NCI-H1105 (cell line): ENCODE measurements around the gene ATXN2.
"Not testable (repeated sequence)": the region's sequence is repeated elsewhere in the genome, so short reads cannot be mapped to it uniquely, and the experiment has no call there.

Experiments used
- DNase-seq: peaks from one replicate; lab custom pipeline; 2025; lab: John Stamatoyannopoulos, UW

The ATXN2 gene

DNA sequence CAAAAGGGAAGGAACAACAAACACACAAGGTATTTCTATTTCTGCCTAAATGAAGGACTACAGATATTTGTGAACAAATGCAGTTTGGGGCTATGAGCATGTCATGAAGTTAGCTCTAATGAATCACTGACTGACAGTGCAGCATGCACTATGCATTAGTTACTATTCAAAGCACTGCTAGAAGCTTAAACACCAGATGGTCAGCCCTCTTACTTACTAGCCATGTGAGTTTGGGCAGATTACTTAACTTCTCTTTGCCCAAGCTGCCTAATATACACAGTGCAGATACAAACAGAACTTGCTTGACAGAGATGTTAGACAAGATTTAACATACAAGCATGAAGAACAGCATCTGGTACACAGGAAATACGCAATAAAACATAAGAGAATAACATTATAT lies 96.0 kb downstream of the ATXN2 start:
- no peak for DNase-seq

DNA sequence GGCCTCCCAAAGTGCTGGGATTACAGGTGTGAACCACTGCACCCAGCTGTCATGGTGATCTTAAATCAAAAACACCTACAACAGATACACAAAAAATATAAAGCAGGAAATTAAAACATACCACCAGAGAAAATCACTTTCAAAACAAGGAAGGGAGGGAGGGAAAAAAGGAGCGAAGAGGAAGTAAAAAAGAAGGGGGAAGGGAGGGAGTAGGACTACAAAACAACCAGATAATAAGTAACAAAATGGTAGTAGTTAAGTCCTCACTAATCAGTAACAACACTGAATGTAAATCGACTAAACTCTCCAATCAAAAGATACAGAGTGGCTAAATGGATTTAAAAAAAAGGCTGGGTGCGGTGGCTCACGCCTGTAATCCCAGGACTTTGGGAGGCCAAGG lies 104.4 kb downstream of the ATXN2 start:
- no peak for DNase-seq

DNA sequence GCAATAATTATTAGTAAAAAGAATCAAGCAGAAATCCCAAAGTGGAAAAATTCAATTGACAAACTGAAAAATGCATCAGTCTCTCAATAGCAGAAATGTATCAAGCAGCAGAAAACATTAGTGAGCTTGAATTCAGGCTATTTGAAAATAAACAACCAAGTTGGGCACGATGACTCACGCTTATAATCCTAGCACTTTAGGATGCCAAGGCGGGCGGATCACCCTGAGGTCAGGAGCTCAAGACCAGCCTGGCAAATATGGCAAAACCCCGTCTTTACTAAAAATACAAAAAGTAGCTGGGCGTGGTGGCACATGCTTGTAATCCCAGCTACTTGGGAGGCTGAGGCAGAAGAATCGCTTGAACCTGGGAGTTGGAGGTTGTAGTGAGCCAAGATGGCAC lies 106.1 kb downstream of the ATXN2 start:
- DNase-seq: not testable (repeated sequence)

DNA sequence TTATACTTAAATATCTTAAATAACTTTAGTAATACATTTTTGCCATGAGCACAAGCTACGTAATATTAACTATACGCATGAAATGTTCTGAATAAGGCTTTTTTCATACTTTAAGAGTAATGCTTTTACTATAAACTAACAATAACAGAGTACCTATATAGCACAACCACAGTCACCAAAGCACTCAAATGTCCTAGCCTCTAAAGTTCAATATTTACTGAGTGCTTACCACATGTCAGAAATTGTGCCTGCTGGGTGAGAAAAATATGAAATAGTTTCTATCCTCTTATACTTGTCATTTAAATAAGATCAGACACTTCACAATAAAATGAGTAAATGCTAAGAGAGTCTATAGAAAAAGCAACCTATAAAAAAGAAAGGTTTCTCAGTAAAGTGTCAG lies 110.3 kb downstream of the ATXN2 start:
- DNase-seq: no peak

DNA sequence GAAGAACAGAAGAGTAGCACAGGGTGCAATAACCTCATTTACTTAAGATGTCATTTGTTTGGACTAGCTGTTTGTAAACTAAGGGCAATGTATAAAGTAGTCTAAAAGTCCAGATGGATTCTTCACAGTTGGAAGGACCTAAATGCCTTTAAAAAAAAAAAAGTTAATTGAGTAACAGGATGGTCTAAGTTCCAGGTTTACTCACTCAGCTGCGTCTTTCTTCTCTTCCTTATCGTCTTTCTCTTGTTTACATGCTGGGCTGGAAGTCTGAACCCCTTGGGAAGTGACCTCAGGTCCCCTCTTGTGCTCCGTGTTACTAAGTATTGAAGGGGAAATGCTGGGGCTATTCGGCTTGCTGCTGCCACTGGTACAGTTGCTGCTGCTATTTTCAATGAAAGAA lies 110.8 kb downstream of the ATXN2 start:
- DNase-seq: no peak

DNA sequence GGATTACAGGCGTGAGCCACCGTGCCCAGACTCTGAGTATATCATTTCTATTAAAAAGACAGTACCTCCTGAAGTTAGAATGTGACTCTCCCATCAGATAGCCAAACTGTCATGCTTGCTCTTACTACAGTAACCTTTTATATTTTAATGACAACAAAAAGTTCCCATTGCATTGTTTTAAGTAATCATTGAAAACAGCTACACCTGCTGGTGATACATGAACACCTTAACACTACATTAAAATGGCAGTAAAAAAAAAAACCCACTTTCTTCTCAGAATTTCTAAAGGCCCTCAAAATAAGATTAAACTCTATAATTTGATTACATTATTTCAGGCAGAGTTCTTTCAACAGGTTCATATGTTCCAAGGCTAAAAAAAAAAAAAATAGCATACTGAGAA lies 116.7 kb downstream of the ATXN2 start:
- DNase-seq: no peak

DNA sequence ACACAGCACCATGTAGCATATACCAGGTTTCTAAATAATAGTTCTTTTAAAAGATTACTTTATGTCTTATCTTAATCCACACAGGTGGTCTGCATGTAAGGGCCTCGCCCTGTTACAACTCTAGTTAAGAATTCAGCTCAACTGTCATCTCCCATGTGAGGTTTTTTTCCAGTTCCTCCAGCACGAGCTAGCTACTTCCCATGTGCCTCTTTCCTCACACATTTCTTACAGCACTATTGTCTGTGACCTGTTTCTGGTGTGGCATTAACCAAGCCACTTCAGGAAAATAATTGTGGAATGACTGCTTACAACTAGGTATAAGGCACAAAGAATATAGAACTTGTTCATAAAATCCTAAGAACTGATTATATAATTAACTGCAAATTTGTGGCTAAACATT lies 127.9 kb downstream of the ATXN2 start:
- DNase-seq: no peak

DNA sequence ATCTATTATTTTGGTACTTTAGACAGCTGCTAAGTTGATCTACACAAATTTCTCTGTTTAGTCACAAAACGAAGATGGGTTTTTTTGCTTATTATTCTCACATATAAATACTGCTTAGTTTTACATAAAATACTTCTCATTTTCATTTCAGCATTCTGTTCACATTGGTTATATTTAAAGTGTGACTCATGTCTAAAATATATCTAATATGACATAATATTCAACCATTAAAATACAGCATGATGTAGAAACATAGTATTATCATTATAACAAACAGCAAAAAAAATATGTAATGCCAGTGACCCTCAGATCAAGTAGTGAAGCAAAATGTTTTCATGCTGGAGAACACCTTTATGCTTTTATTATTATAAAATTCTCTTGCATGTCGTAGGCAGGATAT lies 129.7 kb downstream of the ATXN2 start:
- no peak for DNase-seq

DNA sequence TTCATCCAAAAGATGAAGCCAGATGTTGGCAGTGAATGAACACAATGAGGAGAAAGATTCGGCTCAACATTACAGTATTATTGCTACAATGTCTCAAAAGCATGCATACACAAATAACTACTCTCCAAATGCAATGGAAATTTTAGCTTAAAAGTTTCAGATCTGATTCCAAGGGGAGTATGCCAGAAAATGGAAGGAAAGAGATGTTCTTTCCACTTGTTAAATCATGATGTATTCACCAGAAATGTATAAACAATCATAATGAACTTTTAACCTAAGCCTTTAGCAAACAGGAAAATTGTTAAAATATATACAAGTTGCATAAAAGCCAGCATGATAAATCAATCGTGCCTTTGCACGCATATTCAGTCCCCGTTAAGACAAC lies 131.3 kb downstream of the ATXN2 start:
- DNase-seq: no peak

DNA sequence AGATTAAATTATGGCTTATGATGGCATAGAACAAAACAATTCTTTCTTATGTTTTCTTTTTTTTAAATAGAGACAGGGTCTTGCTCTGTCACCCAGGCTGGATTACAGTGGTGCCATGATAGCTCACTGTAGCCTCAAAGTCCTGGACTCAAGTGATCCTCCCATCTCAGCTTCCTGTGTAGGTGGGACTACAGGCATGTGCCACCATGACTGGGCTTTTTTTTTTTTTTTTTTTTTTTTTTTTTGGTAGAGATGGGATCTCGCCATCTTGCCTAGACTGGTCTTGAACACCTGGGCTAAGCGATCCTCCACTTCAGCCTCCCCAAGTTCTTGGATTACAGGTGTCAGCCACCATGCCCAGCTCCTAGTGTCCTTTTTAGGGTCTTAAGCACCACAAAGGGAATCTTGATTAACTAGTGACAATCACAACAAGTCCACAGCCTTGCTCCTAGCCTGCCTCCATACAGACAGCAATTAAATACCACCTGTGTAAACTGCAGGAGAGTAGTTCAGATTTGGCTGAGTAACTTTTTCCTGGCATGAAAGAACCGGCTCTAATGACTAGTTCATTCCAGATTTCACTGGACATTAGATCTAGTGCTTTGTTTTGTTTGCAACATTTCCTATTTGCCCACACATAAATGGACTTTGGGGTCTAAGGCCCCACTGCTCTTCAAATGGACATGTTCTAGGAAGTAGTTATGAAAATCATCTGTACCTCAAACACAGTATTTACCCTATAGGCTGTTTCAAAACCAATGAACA lies 131.8 kb downstream of the ATXN2 start:
- DNase-seq: no peak

DNA sequence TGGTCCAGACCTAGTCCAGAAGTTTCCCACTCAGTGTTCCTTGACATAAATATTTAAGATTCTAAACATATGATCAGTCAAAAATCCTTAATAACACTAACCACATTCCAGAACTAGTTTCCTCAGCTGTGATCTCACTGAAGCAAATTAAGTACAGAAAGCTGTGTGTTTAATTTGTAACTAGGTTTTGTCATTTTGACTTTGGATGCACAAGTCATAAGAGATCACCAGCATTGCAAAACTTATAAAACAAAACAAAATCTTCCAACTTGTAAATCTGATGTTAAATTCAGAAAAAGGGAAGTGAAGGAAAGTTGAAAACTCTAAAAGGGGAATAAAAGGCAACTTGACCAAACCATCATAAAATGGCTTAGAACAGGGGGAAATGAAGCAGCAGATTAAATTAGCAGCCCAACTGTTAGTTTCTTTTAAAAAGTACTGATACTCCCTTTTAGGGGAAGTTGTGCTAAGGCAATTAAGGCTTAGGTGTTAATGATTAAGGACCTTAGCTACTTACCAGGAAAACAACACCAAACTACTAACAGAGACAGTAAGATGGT lies 136.8 kb downstream of the ATXN2 start:
- DNase-seq: no peak

DNA sequence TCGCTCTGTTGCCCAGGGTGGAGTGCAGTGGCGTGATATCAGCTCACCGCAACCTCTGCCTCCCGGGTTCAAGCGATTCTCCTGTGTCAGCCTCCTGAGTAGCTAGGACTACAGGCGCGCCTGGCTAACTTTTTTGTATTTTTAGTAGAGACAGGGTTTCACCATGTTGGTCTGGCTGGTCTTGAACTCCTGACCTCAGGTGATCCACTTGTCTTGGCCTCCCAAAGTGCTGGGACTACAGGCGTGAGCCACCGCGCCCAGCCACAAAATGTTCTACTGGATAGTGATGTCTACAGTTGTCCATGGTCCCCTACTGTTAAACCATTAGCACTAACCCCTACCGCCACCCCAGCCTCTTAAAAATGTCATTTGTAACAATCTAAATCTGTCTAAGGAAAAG lies 139.0 kb downstream of the ATXN2 start:
- not testable (repeated sequence) for DNase-seq

DNA sequence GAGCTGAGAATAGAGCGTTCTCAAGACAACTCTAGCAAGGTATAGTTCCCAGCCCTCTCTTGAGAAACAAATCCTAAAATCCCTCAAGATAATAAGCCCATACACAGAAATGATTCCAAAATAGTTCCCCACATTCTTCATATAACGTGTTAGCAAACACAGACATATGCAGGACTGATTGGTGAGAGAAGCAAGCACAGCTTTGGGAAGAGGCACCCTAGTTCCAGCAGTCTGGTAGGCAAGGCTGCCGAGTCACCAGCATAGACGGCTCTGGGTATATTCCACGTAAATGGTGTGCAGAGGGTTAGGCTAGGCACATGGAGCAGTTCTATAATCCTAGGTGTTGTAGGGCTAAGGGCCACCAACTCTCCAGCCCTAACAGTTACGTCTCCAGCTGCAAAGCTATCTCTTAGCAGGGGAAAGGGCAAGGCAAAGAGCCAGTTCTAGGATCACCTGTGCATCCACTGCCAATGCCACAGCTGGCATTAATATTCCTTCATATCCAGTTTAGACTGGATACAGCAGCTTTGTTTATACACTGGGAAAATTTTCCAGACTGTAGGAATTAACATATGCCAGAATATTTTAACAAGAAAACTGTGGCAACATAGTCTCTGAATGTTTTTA lies 140.5 kb downstream of the ATXN2 start:
- DNase-seq: no peak

DNA sequence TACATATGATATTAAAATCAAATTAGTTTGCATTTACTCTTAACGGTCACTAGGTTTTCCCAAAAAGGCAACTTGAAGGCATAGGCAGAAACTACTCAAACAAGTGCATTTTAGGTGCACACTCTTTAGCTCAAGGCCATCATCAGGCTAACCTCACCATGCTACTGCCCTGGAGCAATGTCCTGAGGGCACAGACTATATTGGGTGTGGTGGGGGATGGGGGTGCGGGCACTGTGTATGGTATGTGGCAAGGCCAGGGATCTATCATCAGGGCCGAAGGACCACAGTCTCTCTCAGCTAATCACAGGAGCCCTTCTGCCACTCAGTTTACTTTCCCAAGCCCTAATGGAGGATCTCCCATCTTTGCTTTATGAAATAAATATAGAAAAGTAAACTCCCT lies 141.5 kb downstream of the ATXN2 start:
- DNase-seq: no peak

DNA sequence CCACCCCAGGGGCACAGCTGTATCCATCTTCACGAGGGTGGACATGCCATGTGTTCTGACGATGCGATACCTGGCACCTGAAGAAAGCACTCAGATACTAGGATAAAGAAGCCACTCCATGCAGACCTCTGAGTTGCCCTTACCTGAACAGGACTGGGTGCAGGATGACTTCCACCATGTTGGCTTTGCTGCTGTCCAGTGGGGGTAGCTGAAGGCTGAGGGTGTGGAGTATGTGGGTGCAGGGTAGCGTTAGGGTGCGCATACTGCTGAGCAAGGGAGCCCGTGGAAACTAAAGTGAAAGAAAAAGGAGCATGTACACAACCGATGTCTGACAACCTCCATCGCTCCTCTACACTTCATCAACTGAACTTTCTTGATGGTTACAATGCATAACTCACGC lies 142.0 kb downstream of the ATXN2 start:
- DNase-seq: no peak

DNA sequence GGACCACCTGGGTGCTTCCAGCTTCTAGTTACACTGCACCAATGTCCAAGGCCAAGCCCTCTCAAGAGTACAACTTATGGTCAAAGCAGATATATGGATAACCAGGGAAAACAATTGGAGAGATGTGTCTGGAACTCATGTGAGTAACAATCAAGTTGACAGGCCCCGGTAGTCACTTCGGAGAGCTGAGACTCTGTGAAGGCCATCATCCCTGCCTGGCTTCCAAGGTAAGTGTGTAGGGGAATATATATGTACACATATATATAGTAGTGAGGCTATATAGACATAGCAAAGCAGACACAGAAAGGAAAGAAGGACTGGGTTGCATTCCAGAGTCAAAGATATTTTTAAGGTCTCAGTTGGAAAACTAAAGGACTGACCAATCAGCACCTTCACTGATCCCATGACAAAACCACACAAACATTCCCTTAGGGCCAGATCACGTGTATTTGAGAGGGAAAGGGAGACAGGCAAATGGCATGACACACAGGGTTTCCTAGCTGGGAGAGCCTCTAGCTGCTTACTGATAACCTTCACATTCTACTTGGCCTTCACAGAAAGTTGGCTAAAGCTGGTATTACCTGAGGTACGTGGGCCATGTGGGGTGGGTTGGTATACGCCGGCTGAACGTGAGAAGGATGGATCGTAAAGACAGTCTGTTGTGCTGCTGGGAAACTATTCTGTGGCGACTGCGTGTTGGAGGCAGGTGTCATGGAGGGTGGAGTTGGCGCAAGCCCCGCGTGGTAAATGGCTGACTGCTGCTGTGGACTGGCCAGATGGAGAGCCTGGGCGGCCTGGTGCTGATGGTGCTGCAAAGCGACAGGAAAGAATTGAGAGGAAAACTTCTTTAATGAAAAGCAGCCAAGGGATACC lies 143.4 kb downstream of the ATXN2 start:
- no peak for DNase-seq

DNA sequence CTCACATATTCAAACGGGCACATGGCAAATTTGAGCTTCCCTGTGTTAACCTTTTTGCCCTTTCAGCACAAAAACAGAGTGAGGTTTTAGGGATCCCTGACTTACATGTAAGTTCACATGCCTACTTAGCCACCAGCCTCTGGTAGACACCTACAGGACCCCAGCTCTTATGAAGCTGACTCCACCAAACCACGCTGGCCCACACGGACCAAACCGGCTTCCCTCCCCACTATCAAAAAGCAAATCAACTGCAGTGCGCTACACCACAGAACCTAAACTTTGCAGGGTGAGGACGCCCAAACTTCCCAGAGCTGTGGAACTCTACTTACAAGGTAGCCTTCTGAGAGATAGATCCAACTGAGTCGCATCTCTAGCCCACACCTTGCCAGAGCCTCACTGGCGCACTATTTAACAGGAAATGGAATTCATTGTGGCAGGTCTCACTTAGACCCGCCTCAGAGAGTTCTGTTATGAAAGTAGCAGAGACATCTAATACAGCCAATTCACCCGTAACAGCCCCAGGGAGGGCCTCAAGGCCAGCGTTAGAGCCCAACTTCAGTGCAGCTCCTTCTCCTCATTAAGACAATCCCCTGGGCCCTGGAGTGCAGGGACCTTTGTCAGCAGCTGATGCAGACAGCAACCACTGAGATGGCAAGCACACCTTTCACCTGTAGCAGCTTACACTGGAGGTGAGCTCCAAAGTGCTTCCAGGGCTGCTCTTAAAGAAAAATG lies 144.2 kb downstream of the ATXN2 start:
- no peak for DNase-seq

DNA sequence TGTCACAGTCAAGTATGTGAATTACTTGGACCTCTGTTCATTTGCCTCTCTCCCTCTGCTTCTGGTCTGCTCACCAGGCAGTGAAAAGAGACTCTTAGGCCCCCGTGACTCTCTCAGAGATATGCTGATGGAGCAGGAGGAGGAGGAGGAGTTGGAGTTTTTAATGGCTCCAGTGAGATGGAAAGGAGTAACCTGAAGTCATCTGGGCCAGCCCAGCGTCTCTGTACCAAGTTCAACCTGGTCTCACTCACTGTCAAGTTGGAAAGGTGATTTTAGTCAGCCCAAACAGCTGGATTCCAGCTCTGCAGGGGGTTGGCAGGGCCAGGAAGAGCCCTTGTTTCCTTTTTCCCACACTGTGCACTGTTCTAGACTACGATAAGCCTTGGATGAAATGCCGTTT lies 144.8 kb downstream of the ATXN2 start:
- DNase-seq: no peak

DNA sequence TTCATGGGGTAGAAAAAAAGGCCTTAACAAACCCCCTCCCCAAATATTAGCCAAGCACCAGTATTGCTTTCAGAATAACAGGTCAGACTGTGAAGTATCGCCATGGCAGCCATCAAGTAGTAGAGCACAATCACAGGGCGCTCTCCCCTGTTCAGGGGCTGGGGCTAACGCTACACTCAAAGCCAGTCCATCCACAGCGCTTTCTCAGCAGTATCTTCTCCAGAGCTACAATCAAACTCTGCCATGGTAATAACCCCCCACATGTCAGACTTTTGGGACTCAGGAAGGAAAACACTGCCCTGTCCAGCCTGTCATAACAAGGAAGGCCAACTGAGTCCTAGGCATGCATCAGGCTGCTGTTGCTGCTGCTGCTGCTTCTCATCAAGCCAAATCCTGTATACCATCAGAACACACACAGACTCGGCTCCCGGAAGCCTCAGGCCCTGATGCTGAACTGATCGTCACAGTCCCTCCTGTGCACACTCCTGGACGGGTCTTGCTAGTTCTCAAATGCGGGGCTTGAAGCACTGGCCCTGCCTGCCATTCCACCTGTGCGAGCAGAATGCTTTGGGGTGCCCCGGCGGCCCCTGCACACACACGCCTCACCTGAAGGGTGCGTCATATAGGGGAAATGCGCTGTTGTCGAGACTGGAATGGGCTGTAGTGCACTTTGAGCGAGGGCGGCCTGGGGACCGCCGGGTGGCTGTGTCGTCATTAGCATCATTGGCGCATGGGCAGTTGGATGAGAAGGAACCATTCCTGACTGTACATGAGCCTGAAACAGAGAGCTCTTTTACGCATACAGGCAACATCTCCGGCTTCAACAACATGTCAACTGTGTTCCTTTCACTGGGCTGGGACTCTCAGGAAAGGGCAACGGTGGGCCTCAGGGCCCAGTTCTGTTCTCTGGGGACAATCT lies 145.8 kb downstream of the ATXN2 start:
- no peak for DNase-seq

DNA sequence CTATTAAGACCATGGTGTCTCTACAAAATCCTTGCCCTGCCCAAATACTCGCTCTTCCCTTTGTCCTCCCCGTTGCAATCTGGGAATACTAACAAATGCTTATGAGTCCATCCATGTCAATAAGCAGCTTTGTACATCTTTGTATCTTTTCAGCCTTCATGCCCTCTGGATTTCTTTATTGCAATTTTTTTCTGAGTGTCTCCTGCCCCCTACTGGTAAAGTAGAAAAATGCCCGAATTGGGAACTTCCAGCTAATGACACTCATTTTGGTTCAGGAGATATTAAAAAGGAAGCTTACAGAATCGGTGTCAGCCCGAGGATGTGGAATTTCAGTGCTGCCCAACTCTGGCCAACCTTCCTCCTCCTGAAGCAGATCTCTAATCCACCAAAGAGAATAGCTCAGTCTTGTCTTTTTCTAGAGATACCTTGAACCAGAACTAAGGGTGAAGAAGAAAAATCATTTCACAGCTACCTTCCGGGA lies 147.4 kb downstream of the ATXN2 start:
- peak; percentile 9 for DNase-seq

DNA sequence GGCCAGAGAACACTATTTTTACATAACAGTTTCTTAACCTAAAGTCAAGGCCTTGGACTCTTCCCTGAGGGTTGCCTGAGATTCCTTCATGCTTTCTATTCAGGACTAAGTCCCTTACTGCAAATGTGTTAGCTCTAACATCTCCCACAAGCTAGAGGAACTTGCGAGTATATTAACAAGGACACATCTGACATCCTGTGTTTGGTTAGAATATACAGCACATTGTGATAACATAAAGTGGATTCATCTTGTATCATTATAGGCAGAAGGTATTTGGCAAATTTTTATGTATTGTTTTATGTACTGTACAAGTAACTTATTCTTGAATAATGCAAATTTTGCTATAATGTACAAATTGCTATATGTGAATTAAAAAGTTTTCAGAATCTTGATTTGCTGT lies 147.9 kb downstream of the ATXN2 start:
- no peak for DNase-seq
